GM19463 (cell line): Measurements from ENCODE around the gene GORASP2.

Source experiments
- ATAC-seq: cut with Tn5 transposase; IDR thresholded peaks from one replicate; pipeline ENCODE4 v1.9.1; 2021; ENCODE audit warnings: mild to moderate bottlenecking, moderate library complexity; ENCODE audit not compliant: unreplicated experiment

The GORASP2 gene

GRCh38 chr2:170991398-170992182 lies 62.5 kb downstream of the GORASP2 start:
- no peak for ATAC-seq

- no peak for ATAC-seq
These were observed 67.3 kb downstream of the GORASP2 start for GRCh38 chr2:170996316-170996715.

- ATAC-seq = no peak
These were observed 69.0 kb downstream of the GORASP2 start for GRCh38 chr2:170997893-170998597.

GRCh38 chr2:170999654-171000053 lies 70.6 kb downstream of the GORASP2 start:
- ATAC-seq = no peak

GRCh38 chr2:171004363-171004762 lies 75.3 kb downstream of the GORASP2 start:
- ATAC-seq = no peak

- no peak for ATAC-seq
These were observed 75.8 kb downstream of the GORASP2 start for GRCh38 chr2:171004833-171005232.

GRCh38 chr2:171008550-171009205 lies 79.6 kb downstream of the GORASP2 start:
- ATAC-seq = no peak

GRCh38 chr2:171009386-171009785 lies 80.3 kb downstream of the GORASP2 start:
- ATAC-seq = no peak

GRCh38 chr2:171013851-171014250 lies 84.8 kb downstream of the GORASP2 start:
- ATAC-seq = no peak

- ATAC-seq = no peak
These were observed 87.1 kb downstream of the GORASP2 start for GRCh38 chr2:171016125-171016524.
